Stimulated activated CD8-positive, alpha-beta memory T cell treated with anti-CD3 and anti-CD28 coated beads, Interleukin-7, amount 100 ng/mL, for 1 hour (primary cell): ENCODE results near the gene DMBT1.

Source experiments
- DNase-seq, 2 donors: peaks; one replicate each; pipeline ENCODE4 v3.0.0-alpha.2; 2020; ENCODE audit warnings: low read depth in 2 of 2

Gene DMBT1

GRCh38 chr10:122646511-122647382 is 86.2 kb downstream of the DMBT1 start:
- no peak for DNase-seq

GRCh38 chr10:122647383-122647968 is 86.9 kb downstream of the DMBT1 start:
- DNase-seq: no peak

GRCh38 chr10:122648599-122649428 is 88.3 kb downstream of the DMBT1 start:
- DNase-seq: no peak

- DNase-seq: no peak
Observed at GRCh38 chr10:122649903-122650302, 89.3 kb downstream of the DMBT1 start.

- no peak for DNase-seq
Observed at GRCh38 chr10:122650331-122650730, 89.8 kb downstream of the DMBT1 start.

- no peak for DNase-seq
Observed at GRCh38 chr10:122655524-122656307, 95.2 kb downstream of the DMBT1 start.

- DNase-seq: no peak
Observed at GRCh38 chr10:122656308-122656705, 95.8 kb downstream of the DMBT1 start.

- DNase-seq: no peak
Observed at GRCh38 chr10:122656741-122657140, 96.2 kb downstream of the DMBT1 start.

- DNase-seq: no peak
Observed at GRCh38 chr10:122657255-122657654, 96.7 kb downstream of the DMBT1 start.

- no peak for DNase-seq
Observed at GRCh38 chr10:122657729-122658128, 97.2 kb downstream of the DMBT1 start.

GRCh38 chr10:122658356-122659049 is 97.9 kb downstream of the DMBT1 start:
- DNase-seq: no peak

- DNase-seq: no peak
Observed at GRCh38 chr10:122659126-122659525, 98.6 kb downstream of the DMBT1 start.

GRCh38 chr10:122659651-122660050 is 99.1 kb downstream of the DMBT1 start:
- no peak for DNase-seq

GRCh38 chr10:122660696-122661095 is 100.1 kb downstream of the DMBT1 start:
- DNase-seq: no peak

GRCh38 chr10:122662231-122662630 is 101.7 kb downstream of the DMBT1 start:
- no peak for DNase-seq

- no peak for DNase-seq
Observed at GRCh38 chr10:122663516-122664130, 103.1 kb downstream of the DMBT1 start.

GRCh38 chr10:122664501-122664900 is 103.9 kb downstream of the DMBT1 start:
- DNase-seq: no peak

GRCh38 chr10:122665329-122665860 is 104.8 kb downstream of the DMBT1 start:
- DNase-seq: no peak

- no peak for DNase-seq
Observed at GRCh38 chr10:122665946-122666345, 105.4 kb downstream of the DMBT1 start.

GRCh38 chr10:122669045-122669444 is 108.5 kb downstream of the DMBT1 start:
- DNase-seq: no peak
